ENCODE measurements around the gene SAE1. TPM values are rescaled to one million over a fixed set of nuclear protein-coding genes. Genes with fewer than 3 reads are reported as not detected.

The SAE1 gene
- polyA plus RNA-seq, 3 donors, result 28.3 to 54.2 (median 46.5) TPM

- 100% methylated on average over 1 of the region's 2 CpGs for WGBS (ENCODE audit: insufficient coverage)
- H2AFZ ChIP-seq (ENCODE audit: insufficient read depth, low read depth, low read length, poor library complexity, severe bottlenecking), result no peak overlapping the region
Measured at GRCh38 chr19:47152632-47153031, 22.0 kb downstream of the SAE1 start.

GRCh38 chr19:47153266-47153665 lies 22.6 kb downstream of the SAE1 start:
- Histone ChIP-seq H3K27me3 (ENCODE audit: control insufficient read depth in 2 of 2, insufficient read depth in 2 of 2, low read length in 2 of 2) (no peaks in the 10 kb centered on the region), H3K4me1 (ENCODE audit: control insufficient read depth in 1 of 2, insufficient read depth in 2 of 2, low read length in 2 of 2) (peaks cover 26% of the 10 kb centered on the region in 2 donors), H3K4me2 (replicated peaks; ENCODE audit: extremely low read depth, low read length, poor library complexity, severe bottlenecking) (no peak overlapping the region), H2AFZ (ENCODE audit: insufficient read depth, low read depth, low read length, poor library complexity, severe bottlenecking) (no peak overlapping the region), H3K9ac (ENCODE audit: insufficient read depth, low read length, poor library complexity, severe bottlenecking) (no peak overlapping the region), H3K27ac (ENCODE audit: low read depth in 1 of 2, low read length in 2 of 2) (no peak overlapping the region), H3K79me2 (ENCODE audit: insufficient read depth, low read length) (peaks cover 6% of the 10 kb centered on the region), H3K9me3 (replicated peaks in 1 of 2; ENCODE audit: control insufficient read depth in 1 of 2, insufficient read depth in 1 of 2, low read length in 2 of 2) (no peaks in the 10 kb centered on the region), H3K4me3 (replicated peaks in 1 of 3; ENCODE audit: low read depth in 2 of 3, low read length in 3 of 3) (no peak overlapping the region), H4K20me1 (ENCODE audit: insufficient read depth, low read length) (no peaks in the 10 kb centered on the region), H3K36me3 (replicated peaks in 1 of 2; ENCODE audit: control insufficient read depth in 1 of 2, insufficient read depth in 2 of 2, low read length in 2 of 2) (peaks cover 47 to 61% of the 10 kb centered on the region in 2 donors)
- WGBS (ENCODE audit: insufficient coverage), result no CpG with 5 or more reads among the region's 2 CpGs
- Mint-ChIP-seq H3K36me3 (peaks cover 49 to 70% of the 10 kb centered on the region in 2 donors), H3K27ac (peak overlapping the region in 2 of 7 donors; percentile 30 to 57), H3K4me1 (peaks cover 26% of the 10 kb centered on the region), H3K4me3 (no peak overlapping the region), H3K9me3 (peaks cover 0 to 2% (median 0%) of the 10 kb centered on the region in 7 donors), H3K27me3 (ENCODE audit: low read depth in 3 of 3) (peaks cover 0 to 3% (median 1%) of the 10 kb centered on the region in 3 donors)
- intact Hi-C loops (cut with micrococcal nuclease), result loop anchor here (5.0 to 10.0 kb wide), 2 partner anchors 59 to 272 kb away; no protein-coding TSS in a partner anchor
- TF ChIP-seq CTCF (IDR thresholded peaks at IDR 0.05), result no peak
- no peak for DNase-seq

More at GRCh38 chr19:47152632-47153031, 22.0 kb downstream of the SAE1 start:
- Histone ChIP-seq H3K79me2 (ENCODE audit: insufficient read depth, low read length) (peaks cover 5% of the 10 kb centered on the region), H3K36me3 (replicated peaks in 1 of 2; ENCODE audit: control insufficient read depth in 1 of 2, insufficient read depth in 2 of 2, low read length in 2 of 2) (peaks cover 51 to 66% of the 10 kb centered on the region in 2 donors), H3K9ac (ENCODE audit: insufficient read depth, low read length, poor library complexity, severe bottlenecking) (no peak overlapping the region), H3K9me3 (replicated peaks in 1 of 2; ENCODE audit: control insufficient read depth in 1 of 2, insufficient read depth in 1 of 2, low read length in 2 of 2) (no peaks in the 10 kb centered on the region), H3K4me3 (replicated peaks in 1 of 3; ENCODE audit: low read depth in 2 of 3, low read length in 3 of 3) (no peak overlapping the region), H4K20me1 (ENCODE audit: insufficient read depth, low read length) (no peaks in the 10 kb centered on the region), H3K4me1 (ENCODE audit: control insufficient read depth in 1 of 2, insufficient read depth in 2 of 2, low read length in 2 of 2) (peaks cover 19 to 20% of the 10 kb centered on the region in 2 donors), H3K27ac (ENCODE audit: low read depth in 1 of 2, low read length in 2 of 2) (no peak overlapping the region), H3K4me2 (replicated peaks; ENCODE audit: extremely low read depth, low read length, poor library complexity, severe bottlenecking) (no peak overlapping the region), H3K27me3 (ENCODE audit: control insufficient read depth in 2 of 2, insufficient read depth in 2 of 2, low read length in 2 of 2) (no peaks in the 10 kb centered on the region)
- no peak for DNase-seq
- Mint-ChIP-seq H3K36me3 (peaks cover 52 to 74% of the 10 kb centered on the region in 2 donors), H3K27me3 (ENCODE audit: low read depth in 3 of 3) (peaks cover 0 to 2% (median 1%) of the 10 kb centered on the region in 3 donors), H3K4me3 (no peak overlapping the region), H3K27ac (peak overlapping the region in 1 of 7 donors; percentile 73), H3K9me3 (peaks cover 0 to 2% (median 0%) of the 10 kb centered on the region in 7 donors), H3K4me1 (peaks cover 20% of the 10 kb centered on the region)
- intact Hi-C loops (cut with micrococcal nuclease), result loop anchor here (5.0 to 10.0 kb wide), 2 partner anchors 60 to 272 kb away; no protein-coding TSS in a partner anchor
- no peak for TF ChIP-seq CTCF (IDR thresholded peaks at IDR 0.05)
